Psoas muscle (tissue), 8 donors: ENCODE measurements around the gene RNU5D-1. TPM values are rescaled to one million over a fixed set of nuclear protein-coding genes. Genes with fewer than 3 reads are reported as not detected.

Experiments used
- ATAC-seq, 4 donors: fragments of 200-7000 bp; cut with Tn5 transposase; one replicate each; pipeline ENCODE4 v1.9.1; 2020; ENCODE audit warnings: moderate library complexity in 3 of 4, mild to moderate bottlenecking in 2 of 4
- DNase-seq, 2 donors: peaks; one replicate each; pipeline ENCODE4 v3.0.0-alpha.2; 2020
- H3K27ac ChIP-seq: fragments of 200-600 bp; one replicate; pipeline ENCODE4 v1.8.0; 2022
- H3K27me3 ChIP-seq, 3 donors: fragments of 200-600 bp in 1 of 3; one replicate each; pipeline versions ENCODE4 v1.6.1 to v1.8.0; 2013 to 2022; ENCODE audit warnings: low read length in 2 of 3, mild to moderate bottlenecking in 2 of 3, moderate library complexity in 1 of 3; ENCODE audit not compliant: insufficient read depth in 3 of 3
- H3K36me3 ChIP-seq, 2 donors: fragments of 200-600 bp in 1 of 2; one replicate each; pipeline versions ENCODE4 v1.6.1 to v1.8.0; 2013 to 2022; ENCODE audit warnings: low read depth in 1 of 2, mild to moderate bottlenecking in 1 of 2, moderate library complexity in 1 of 2; ENCODE audit not compliant: insufficient read depth in 1 of 2
- H3K4me1 ChIP-seq: fragments of 200-600 bp; one replicate; pipeline ENCODE4 v1.8.0; 2022
- H3K4me3 ChIP-seq: fragments of 200-600 bp; one replicate; pipeline ENCODE4 v1.8.0; 2022; ENCODE audit warnings: mild to moderate bottlenecking
- H3K9me3 ChIP-seq: fragments of 200-600 bp; one replicate; pipeline ENCODE4 v1.8.0; 2022
- WGBS, 3 donors: extraction: QIAGEN DNeasy Blood & Tissue Kit; methylation state at CpG; one replicate each; pipeline versions ENCODE4 v1.1.6 to v1.1.7; 2013; 5-methylcytosine and 5-hydroxymethylcytosine counted together
- intact Hi-C, 2 donors: fragments of 100-400 bp; cut with DNase I; formaldehyde crosslinking; loops; one replicate each; pipeline versions ENCODE4 v1.11.0 to v1.14.2; 2022
- polyA plus RNA-seq, 3 donors: library from polyadenylated mRNA; stranded (reverse); fragments of 200-250 nt; gene quantifications; one replicate each; pipeline ENCODE4 v1.2.3, GENCODE V29; 2013
- total RNA-seq, 4 donors: library from RNA; stranded (reverse); fragmentation: NEBNext Ultra II Directional in 2 of 4; extraction: Animal tissue kit (Norgen Biotek cat#: 25700) in 2 of 4; gene quantifications; one replicate each; pipeline versions ENCODE4 v1.2.1 to v1.2.4, GENCODE V29; 2021 to 2023
- TF ChIP-seq, protein P1 (sequence below): fragments of 200-600 bp; IDR thresholded peaks from one replicate; pipeline ENCODE4 v1.8.0; 2022; ENCODE audit warnings: antibody characterized with exemption
- donor health status: healthy with polysubstance abuse.
- donor health status: DM: no; HTN: no; CAD: no; lungs with moderate emphysema.
- donor health status: Bipolar disorder and iron deficiency.
- donor health status: healthy.
- donor health status: DM: yes; HTN: yes; CAD: no.
- donor health status: DM: no; HTN: no; CAD: no.
- donor health status: DM: no; HTN: no; CAD: no.
- donor health status: DM: yes; HTN: yes; CAD: no.

The RNU5D-1 gene
- total and polyA plus RNA-seq, 7 donors = not detected

DNA sequence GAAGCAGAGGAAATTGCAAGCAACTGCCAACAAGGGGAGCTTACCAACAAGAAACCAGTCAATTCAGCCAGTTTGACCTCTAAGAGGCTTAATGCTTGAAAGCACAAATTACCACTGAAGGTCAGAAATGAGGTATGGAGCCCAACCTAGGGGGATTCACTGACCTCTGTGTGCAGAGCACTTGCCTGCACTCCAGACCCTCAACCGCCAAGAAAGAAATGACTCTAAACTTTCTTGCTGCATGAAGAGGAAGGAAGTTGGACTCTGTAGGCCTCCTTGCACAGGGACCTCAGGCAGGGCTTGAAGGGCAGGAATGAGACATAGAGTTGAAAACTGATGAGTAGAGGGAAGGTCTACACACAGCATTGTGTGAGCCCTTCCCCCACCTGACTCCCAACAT lies 46.4 kb downstream of the RNU5D-1 start:
- no peaks in the 10 kb centered on the region for H3K36me3 ChIP-seq
- H3K4me1 ChIP-seq = no peaks in the 10 kb centered on the region
- H3K27me3 ChIP-seq = no peaks in the 10 kb centered on the region
- no peaks in the 10 kb centered on the region for H3K9me3 ChIP-seq
- no peak overlapping the region for H3K27ac ChIP-seq
- intact Hi-C loops = no loop called here
- no peak for ATAC-seq
- no peak overlapping the region for H3K4me3 ChIP-seq
- no peak for DNase-seq
- WGBS, 3 donors = 71 to 85% (median 82%) methylated on average over 1 of the region's 1 CpG
- TF ChIP-seq, protein P1, sequence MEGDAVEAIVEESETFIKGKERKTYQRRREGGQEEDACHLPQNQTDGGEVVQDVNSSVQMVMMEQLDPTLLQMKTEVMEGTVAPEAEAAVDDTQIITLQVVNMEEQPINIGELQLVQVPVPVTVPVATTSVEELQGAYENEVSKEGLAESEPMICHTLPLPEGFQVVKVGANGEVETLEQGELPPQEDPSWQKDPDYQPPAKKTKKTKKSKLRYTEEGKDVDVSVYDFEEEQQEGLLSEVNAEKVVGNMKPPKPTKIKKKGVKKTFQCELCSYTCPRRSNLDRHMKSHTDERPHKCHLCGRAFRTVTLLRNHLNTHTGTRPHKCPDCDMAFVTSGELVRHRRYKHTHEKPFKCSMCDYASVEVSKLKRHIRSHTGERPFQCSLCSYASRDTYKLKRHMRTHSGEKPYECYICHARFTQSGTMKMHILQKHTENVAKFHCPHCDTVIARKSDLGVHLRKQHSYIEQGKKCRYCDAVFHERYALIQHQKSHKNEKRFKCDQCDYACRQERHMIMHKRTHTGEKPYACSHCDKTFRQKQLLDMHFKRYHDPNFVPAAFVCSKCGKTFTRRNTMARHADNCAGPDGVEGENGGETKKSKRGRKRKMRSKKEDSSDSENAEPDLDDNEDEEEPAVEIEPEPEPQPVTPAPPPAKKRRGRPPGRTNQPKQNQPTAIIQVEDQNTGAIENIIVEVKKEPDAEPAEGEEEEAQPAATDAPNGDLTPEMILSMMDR = no peak

GRCh38 chr1:44682883-44683265 lies 48.1 kb downstream of the RNU5D-1 start:
- H3K27ac ChIP-seq = no peak overlapping the region
- no peaks in the 10 kb centered on the region for H3K27me3 ChIP-seq
- no peaks in the 10 kb centered on the region for H3K4me1 ChIP-seq
- H3K9me3 ChIP-seq = no peaks in the 10 kb centered on the region
- 79 to 90% (median 86%) methylated on average over 3 of the region's 3 CpGs for WGBS, 3 donors
- DNase-seq (no peak), ATAC-seq (no peak)
- H3K36me3 ChIP-seq = no peaks in the 10 kb centered on the region
- no peak overlapping the region for H3K4me3 ChIP-seq
- intact Hi-C loops = no loop called here
- TF ChIP-seq, protein P1 = no peak

DNA sequence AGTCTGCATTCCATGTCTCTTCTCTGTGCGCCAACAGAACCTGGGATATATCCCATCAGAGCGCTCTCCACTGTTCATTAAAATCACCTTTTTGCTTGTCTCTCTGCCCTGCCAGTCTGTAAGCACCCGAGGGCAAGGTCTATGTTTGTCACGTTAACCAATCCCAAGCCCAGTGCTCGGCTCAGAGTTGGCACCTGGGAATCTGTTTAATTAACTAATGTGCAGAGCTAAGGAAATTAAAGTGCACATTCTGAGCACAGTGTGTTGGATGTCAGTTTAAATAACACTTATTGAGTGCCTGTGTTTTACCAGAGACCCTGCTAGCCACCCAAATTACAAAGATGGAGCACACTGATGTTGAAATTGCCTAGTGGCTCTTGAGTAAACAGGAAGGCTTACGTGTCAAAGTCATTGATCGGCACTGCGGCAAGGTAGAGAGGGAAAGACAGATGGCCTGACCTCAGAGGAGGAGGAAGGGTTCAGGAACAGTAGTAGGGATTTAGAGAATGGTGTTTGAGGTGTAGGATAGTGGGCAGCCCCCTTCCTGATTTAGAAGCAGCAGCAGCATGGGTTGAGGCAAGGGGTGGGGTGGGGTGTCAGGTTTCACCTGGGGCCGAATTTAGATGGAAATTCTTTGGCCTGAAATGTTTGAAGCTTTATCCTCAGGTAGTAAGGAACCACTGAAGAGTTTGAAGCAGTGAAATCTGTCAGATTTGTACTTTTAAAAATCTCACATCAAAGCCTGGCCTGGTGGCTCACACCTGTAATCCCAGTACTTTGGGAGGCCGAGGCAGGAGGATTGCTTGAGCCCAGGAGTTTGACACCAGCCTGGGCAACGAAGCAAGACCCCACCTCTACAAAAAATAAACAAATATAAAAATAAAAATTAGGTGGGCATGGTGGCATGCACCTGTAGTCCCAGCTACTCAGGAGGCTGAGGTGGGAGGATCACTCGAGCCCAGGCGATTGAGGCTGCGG lies 48.8 kb downstream of the RNU5D-1 start:
- TF ChIP-seq, protein P1 = no peak
- ATAC-seq = no peak
- no peaks in the 10 kb centered on the region for H3K4me1 ChIP-seq
- no peaks in the 10 kb centered on the region for H3K36me3 ChIP-seq
- no peaks in the 10 kb centered on the region for H3K27me3 ChIP-seq
- no peaks in the 10 kb centered on the region for H3K9me3 ChIP-seq
- no peak for DNase-seq
- H3K27ac ChIP-seq = no peak overlapping the region
- H3K4me3 ChIP-seq = no peak overlapping the region
- intact Hi-C loops = no loop called here
- WGBS, 3 donors = 74 to 85% (median 81%) methylated on average over 14 of the region's 14 CpGs

Other genes with a start within 250 kb of the RNU5D-1 start
- gene TMEM53, start 56.7 kb downstream of the RNU5D-1 start, total RNA-seq = 1 to 10 TPM; 3.9 to 7.7 (median 6.3) TPM
- gene TMEM53, start 56.7 kb downstream of the RNU5D-1 start, polyA plus RNA-seq = 1 to 10 TPM; 2.4 to 6.2 (median 4.2) TPM
- gene ARMH1, start 56.5 kb downstream of the RNU5D-1 start, total RNA-seq = under 1 TPM in 3 of 4 donors, not detected in 1; 0.59 to 0.82 (median 0.64) TPM
- gene ARMH1, start 56.5 kb downstream of the RNU5D-1 start, polyA plus RNA-seq = under 1 TPM; 0.08 to 0.74 (median 0.26) TPM
- gene KIF2C, start 8.7 kb upstream of the RNU5D-1 start, total RNA-seq = under 1 TPM; 0.26 to 0.97 (median 0.59) TPM
- gene KIF2C, start 8.7 kb upstream of the RNU5D-1 start, polyA plus RNA-seq = 1 to 10 TPM in 1 of 3 donors, under 1 TPM in 2; 0.23 to 1.2 (median 0.27) TPM
- 1,000 to 10,000 TPM in 2 of 4 donors, 100 to 1,000 TPM in 2; 935 to 1,269 (median 1,066) TPM for gene RPS8, start 44.4 kb upstream of the RNU5D-1 start, total RNA-seq
- gene RPS8, start 44.4 kb upstream of the RNU5D-1 start, polyA plus RNA-seq = 1,000 to 10,000 TPM; 1,193 to 2,158 (median 1,436) TPM
- not detected for gene BEST4, start 57.0 kb upstream of the RNU5D-1 start, total RNA-seq
- under 1 TPM in 1 of 3 donors, not detected in 2; 0.08 TPM for gene BEST4, start 57.0 kb upstream of the RNU5D-1 start, polyA plus RNA-seq
- gene PLK3, start 69.2 kb upstream of the RNU5D-1 start, total RNA-seq = 1 to 10 TPM; 3.7 to 7.1 (median 4.7) TPM
- 1 to 10 TPM; 3.0 to 8.3 (median 3.5) TPM for gene PLK3, start 69.2 kb upstream of the RNU5D-1 start, polyA plus RNA-seq
- under 1 TPM in 2 of 4 donors, not detected in 2; 0.32 to 0.59 TPM for gene DYNLT4, start 76.2 kb upstream of the RNU5D-1 start, total RNA-seq
- under 1 TPM; 0.06 to 0.42 (median 0.11) TPM for gene DYNLT4, start 76.2 kb upstream of the RNU5D-1 start, polyA plus RNA-seq
- gene BTBD19, start 77.4 kb upstream of the RNU5D-1 start, total RNA-seq = 1 to 10 TPM in 3 of 4 donors, under 1 TPM in 1; 0.76 to 1.8 (median 1.3) TPM
- 1 to 10 TPM in 2 of 3 donors, under 1 TPM in 1; 0.35 to 1.4 (median 1.2) TPM for gene BTBD19, start 77.4 kb upstream of the RNU5D-1 start, polyA plus RNA-seq
- 1 to 10 TPM in 1 of 4 donors, under 1 TPM in 3; 0.12 to 1.0 (median 0.36) TPM for gene PTCH2, start 112.1 kb upstream of the RNU5D-1 start, total RNA-seq
- under 1 TPM; 0.31 to 0.55 (median 0.35) TPM for gene PTCH2, start 112.1 kb upstream of the RNU5D-1 start, polyA plus RNA-seq